ENCODE measurements around the gene RBFOX2.
"Not testable (repeated sequence)": the region's sequence is repeated elsewhere in the genome, so short reads cannot be mapped to it uniquely, and the experiment has no call there.

The RBFOX2 gene

GRCh38 chr22:35711336-35711735 is 317.3 kb downstream of the RBFOX2 start:
- no peak overlapping the region for H3K27ac ChIP-seq
- TF ChIP-seq, protein P1, sequence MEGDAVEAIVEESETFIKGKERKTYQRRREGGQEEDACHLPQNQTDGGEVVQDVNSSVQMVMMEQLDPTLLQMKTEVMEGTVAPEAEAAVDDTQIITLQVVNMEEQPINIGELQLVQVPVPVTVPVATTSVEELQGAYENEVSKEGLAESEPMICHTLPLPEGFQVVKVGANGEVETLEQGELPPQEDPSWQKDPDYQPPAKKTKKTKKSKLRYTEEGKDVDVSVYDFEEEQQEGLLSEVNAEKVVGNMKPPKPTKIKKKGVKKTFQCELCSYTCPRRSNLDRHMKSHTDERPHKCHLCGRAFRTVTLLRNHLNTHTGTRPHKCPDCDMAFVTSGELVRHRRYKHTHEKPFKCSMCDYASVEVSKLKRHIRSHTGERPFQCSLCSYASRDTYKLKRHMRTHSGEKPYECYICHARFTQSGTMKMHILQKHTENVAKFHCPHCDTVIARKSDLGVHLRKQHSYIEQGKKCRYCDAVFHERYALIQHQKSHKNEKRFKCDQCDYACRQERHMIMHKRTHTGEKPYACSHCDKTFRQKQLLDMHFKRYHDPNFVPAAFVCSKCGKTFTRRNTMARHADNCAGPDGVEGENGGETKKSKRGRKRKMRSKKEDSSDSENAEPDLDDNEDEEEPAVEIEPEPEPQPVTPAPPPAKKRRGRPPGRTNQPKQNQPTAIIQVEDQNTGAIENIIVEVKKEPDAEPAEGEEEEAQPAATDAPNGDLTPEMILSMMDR (conservative IDR thresholded peaks at IDR 0.05): no peak

DNA sequence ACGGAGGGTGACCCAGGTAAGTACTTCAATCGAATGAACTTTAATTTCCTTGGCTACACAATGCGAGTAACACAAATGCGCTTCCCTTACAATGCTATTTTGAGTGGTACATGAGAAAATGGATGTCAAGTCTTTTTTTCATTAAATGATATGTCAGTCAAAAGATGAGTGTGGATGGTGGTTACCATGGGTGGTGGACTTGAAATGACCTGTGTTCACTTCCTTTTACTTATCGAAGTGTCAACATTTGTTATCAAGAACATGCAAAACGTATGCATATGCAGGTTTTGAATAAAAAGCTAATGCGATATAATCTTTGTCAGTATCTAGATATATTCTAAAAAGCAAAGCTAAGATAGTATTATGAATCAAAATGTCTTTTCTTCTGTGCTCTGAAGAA is 319.7 kb downstream of the RBFOX2 start:
- TF ChIP-seq, protein P1 (conservative IDR thresholded peaks at IDR 0.05): no peak
- H3K27ac ChIP-seq: no peak overlapping the region

GRCh38 chr22:35708453-35708852 is 320.2 kb downstream of the RBFOX2 start:
- no peak overlapping the region for H3K27ac ChIP-seq
- TF ChIP-seq, protein P1 (conservative IDR thresholded peaks at IDR 0.05): no peak

GRCh38 chr22:35705141-35705540 is 323.5 kb downstream of the RBFOX2 start:
- H3K27ac ChIP-seq: no peak overlapping the region
- TF ChIP-seq, protein P1 (conservative IDR thresholded peaks at IDR 0.05): no peak

DNA sequence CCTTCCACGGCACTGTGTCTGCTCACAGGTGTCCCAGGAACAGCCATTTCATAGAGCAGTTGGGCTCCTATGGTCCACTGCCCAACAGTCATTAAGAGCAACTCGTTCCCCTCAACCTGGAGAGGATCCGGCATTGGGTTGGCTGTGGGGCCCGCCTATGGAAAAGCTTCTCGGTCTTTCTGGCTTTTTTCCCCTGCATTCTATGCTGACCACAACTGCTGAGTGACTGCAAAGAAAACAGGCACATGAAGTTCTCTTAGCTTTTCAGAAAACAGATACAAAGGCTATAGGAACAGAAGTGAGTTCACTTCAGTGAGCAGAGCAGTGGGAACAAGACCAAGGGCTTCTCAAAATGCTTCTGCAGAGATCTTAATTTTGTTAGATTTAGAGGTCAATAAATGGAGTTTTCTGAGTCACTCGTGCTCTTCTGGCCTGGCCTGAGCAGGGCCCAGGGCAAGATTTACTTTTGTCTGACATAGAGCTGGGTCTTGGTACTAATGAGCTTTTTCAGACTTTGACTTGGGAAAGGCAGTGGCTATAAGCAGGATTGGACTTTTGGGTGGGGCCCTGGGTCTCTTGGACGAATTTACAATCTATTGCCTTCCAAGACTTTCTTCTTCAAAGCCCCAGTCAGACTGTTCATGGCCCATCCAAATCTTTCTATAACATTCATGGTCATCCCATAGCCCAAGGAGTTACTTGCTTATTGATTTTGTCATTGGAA is 324.6 kb downstream of the RBFOX2 start:
- H3K27ac ChIP-seq: no peak overlapping the region
- TF ChIP-seq, protein P1 (conservative IDR thresholded peaks at IDR 0.05): no peak

GRCh38 chr22:35699852-35700251 is 328.8 kb downstream of the RBFOX2 start:
- H3K27ac ChIP-seq: not testable (repeated sequence)

DNA sequence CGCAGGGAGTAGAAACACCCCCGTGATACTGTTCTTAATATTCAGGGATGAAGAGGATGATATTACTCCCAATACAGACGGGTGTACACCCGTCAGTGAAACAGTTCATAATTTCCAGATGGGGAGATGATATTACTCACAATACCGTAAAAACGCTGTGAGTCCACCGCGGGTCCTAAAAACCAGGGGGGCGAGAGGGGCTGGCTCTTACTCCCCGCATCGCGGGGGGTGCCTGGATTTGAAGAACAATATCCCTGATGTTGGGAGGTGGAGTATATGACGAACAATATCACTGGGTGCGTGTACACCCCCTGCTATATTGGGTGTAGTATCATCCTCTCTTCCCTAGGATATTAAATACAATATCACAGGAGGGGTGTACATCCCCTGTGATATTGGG is 331.5 kb downstream of the RBFOX2 start:
- TF ChIP-seq, protein P1 (conservative IDR thresholded peaks at IDR 0.05): no peak
- H3K27ac ChIP-seq: no peak overlapping the region

GRCh38 chr22:35695202-35695601 is 333.4 kb downstream of the RBFOX2 start:
- H3K27ac ChIP-seq: no peak overlapping the region
- TF ChIP-seq, protein P1 (conservative IDR thresholded peaks at IDR 0.05): no peak
